Panc1 (cell line): Measurements from ENCODE around the gene TNIK.

Experiments
- CTCF ChIP-seq: fragments of 450-650 bp; IDR thresholded peaks from 2 replicates; pipeline ENCODE4 v1.5.1; 2017; ENCODE audit warnings: mild to moderate bottlenecking
- POLR2AphosphoS5 ChIP-seq: IDR thresholded peaks from 2 replicates; pipeline ENCODE4 v1.6.1; 2012; ENCODE audit warnings: mild to moderate bottlenecking, low read depth, low read length, moderate library complexity
- REST ChIP-seq, 2 experiments: IDR thresholded peaks; 2 replicates each; pipeline ENCODE4 v1.6.1; 2011 to 2012; ENCODE audit warnings: low read depth in 2 of 2, control low read depth in 1 of 2, low read length in 1 of 2, mild to moderate bottlenecking in 1 of 2, moderate library complexity in 1 of 2; ENCODE audit not compliant: insufficient read depth in 1 of 2
- SIN3A ChIP-seq: IDR thresholded peaks from 2 replicates; pipeline ENCODE4 v1.6.1; 2012; ENCODE audit warnings: low read depth, mild to moderate bottlenecking, low read length, moderate library complexity, borderline replicate concordance; ENCODE audit not compliant: insufficient read depth
- TCF7L2 ChIP-seq: IDR thresholded peaks from 2 replicates; pipeline ENCODE4 v1.6.1; 2011; ENCODE audit warnings: mild to moderate bottlenecking, low read depth, low read length, inconsistent platforms

GRCh38 chr3:171306631-171307030 is 153.6 kb downstream of the TNIK start:
- no peak for TF ChIP-seq CTCF
- TF ChIP-seq POLR2AphosphoS5 = no peak
- no peak for TF ChIP-seq SIN3A
- TF ChIP-seq REST (IDR thresholded peaks at IDR 0.05; ENCODE audit: insufficient read depth in 1 of 2, low read depth in 2 of 2, low read length in 1 of 2) = no peak
- TF ChIP-seq TCF7L2 = no peak
